ENCODE data around the gene LIMS2. TPM values are rescaled to one million over a fixed set of nuclear protein-coding genes. Genes with fewer than 3 reads are reported as not detected.

The LIMS2 gene
- total and polyA plus RNA-seq, 3 experiments from 2014 or later, result 3.1 to 6.1 (median 5.9) TPM

GRCh38 chr2:127634626-127635379 is 40.5 kb downstream of the LIMS2 start:
- Mint-ChIP-seq H3K9me3 (no peaks in the 10 kb centered on the region), H3K36me3 (peaks cover 0 to 1% (median 0%) of the 10 kb centered on the region in 3 donors), H3K4me3 (no peak overlapping the region), H3K27ac (no peak overlapping the region), H3K27me3 (no peaks in the 10 kb centered on the region), H3K4me1 (peaks cover 0 to 36% (median 9%) of the 10 kb centered on the region in 3 donors)
- CTCF ChIA-PET, result no interaction called here
- Histone ChIP-seq H3K9me3 (ENCODE audit: low read length) (no peaks in the 10 kb centered on the region), H3K27me3 (ENCODE audit: insufficient read depth, low read length, poor library complexity, severe bottlenecking) (no peaks in the 10 kb centered on the region), H3K4me3 (ENCODE audit: low read length) (no peak overlapping the region), H3K36me3 (ENCODE audit: insufficient read depth, low read length) (no peaks in the 10 kb centered on the region), H3K27ac (ENCODE audit: low read depth, low read length) (no peak overlapping the region), H3K4me1 (ENCODE audit: insufficient read depth, low read length) (peaks cover 58% of the 10 kb centered on the region)
- POLR2A ChIA-PET, result no interaction called here
- DNase-seq, result no peak

- no peak for DNase-seq
- Histone ChIP-seq H3K27ac (ENCODE audit: low read depth, low read length) (no peak overlapping the region), H3K4me1 (ENCODE audit: insufficient read depth, low read length) (peaks cover 52% of the 10 kb centered on the region), H3K36me3 (ENCODE audit: insufficient read depth, low read length) (no peaks in the 10 kb centered on the region), H3K9me3 (ENCODE audit: low read length) (no peaks in the 10 kb centered on the region), H3K27me3 (ENCODE audit: insufficient read depth, low read length, poor library complexity, severe bottlenecking) (no peaks in the 10 kb centered on the region), H3K4me3 (ENCODE audit: low read length) (no peak overlapping the region)
- no peak overlapping the region for H3K4me3 Mint-ChIP-seq
- peaks cover 0 to 30% (median 8%) of the 10 kb centered on the region in 3 donors for H3K4me1 Mint-ChIP-seq
- POLR2A ChIA-PET, result no interaction called here
- CTCF ChIA-PET, result no interaction called here
- H3K36me3 Mint-ChIP-seq, result peaks cover 0 to 1% (median 0%) of the 10 kb centered on the region in 3 donors
- no peaks in the 10 kb centered on the region for H3K9me3 Mint-ChIP-seq
- H3K27me3 Mint-ChIP-seq, result no peaks in the 10 kb centered on the region
- H3K27ac Mint-ChIP-seq, result no peak overlapping the region
Measured at GRCh38 chr2:127634066-127634617, 41.2 kb downstream of the LIMS2 start.

- Histone ChIP-seq H3K4me1 (ENCODE audit: insufficient read depth, low read length) (peaks cover 46% of the 10 kb centered on the region), H3K9me3 (ENCODE audit: low read length) (no peaks in the 10 kb centered on the region), H3K27me3 (ENCODE audit: insufficient read depth, low read length, poor library complexity, severe bottlenecking) (no peaks in the 10 kb centered on the region), H3K36me3 (ENCODE audit: insufficient read depth, low read length) (no peaks in the 10 kb centered on the region), H3K4me3 (ENCODE audit: low read length) (no peak overlapping the region), H3K27ac (ENCODE audit: low read depth, low read length) (no peak overlapping the region)
- Mint-ChIP-seq H3K27me3 (no peaks in the 10 kb centered on the region), H3K36me3 (no peaks in the 10 kb centered on the region), H3K4me3 (no peak overlapping the region), H3K9me3 (no peaks in the 10 kb centered on the region), H3K4me1 (peaks cover 0 to 25% (median 6%) of the 10 kb centered on the region in 3 donors), H3K27ac (no peak overlapping the region)
- ChIA-PET POLR2A (no interaction called here), CTCF (no interaction called here)
- DNase-seq, result no peak
Measured at GRCh38 chr2:127633556-127634065, 41.7 kb downstream of the LIMS2 start.

- H3K4me1 ChIP-seq (ENCODE audit: insufficient read depth, low read length), result peaks cover 39% of the 10 kb centered on the region
- no peak for DNase-seq
- POLR2A ChIA-PET, result no interaction called here
- peaks cover 0 to 19% (median 3%) of the 10 kb centered on the region in 3 donors for H3K4me1 Mint-ChIP-seq
- no peaks in the 10 kb centered on the region for H3K27me3 ChIP-seq (ENCODE audit: insufficient read depth, low read length, poor library complexity, severe bottlenecking)
- CTCF ChIA-PET, result no interaction called here
- no peaks in the 10 kb centered on the region for H3K36me3 ChIP-seq (ENCODE audit: insufficient read depth, low read length)
- no peak overlapping the region for H3K4me3 Mint-ChIP-seq
- no peaks in the 10 kb centered on the region for H3K27me3 Mint-ChIP-seq
- no peak overlapping the region for H3K27ac Mint-ChIP-seq
- H3K9me3 Mint-ChIP-seq, result no peaks in the 10 kb centered on the region
- no peak overlapping the region for H3K4me3 ChIP-seq (ENCODE audit: low read length)
- no peak overlapping the region for H3K27ac ChIP-seq (ENCODE audit: low read depth, low read length)
- no peaks in the 10 kb centered on the region for H3K36me3 Mint-ChIP-seq
- H3K9me3 ChIP-seq (ENCODE audit: low read length), result no peaks in the 10 kb centered on the region
Measured at GRCh38 chr2:127632592-127633489, 42.5 kb downstream of the LIMS2 start.

- no peak for DNase-seq
- no peak overlapping the region for H3K27ac ChIP-seq (ENCODE audit: low read depth, low read length)
- peaks cover 0 to 14% (median 1%) of the 10 kb centered on the region in 3 donors for H3K4me1 Mint-ChIP-seq
- H3K36me3 ChIP-seq (ENCODE audit: insufficient read depth, low read length), result no peaks in the 10 kb centered on the region
- no peak overlapping the region for H3K27ac Mint-ChIP-seq
- no peaks in the 10 kb centered on the region for H3K9me3 Mint-ChIP-seq
- H3K36me3 Mint-ChIP-seq, result no peaks in the 10 kb centered on the region
- no peak overlapping the region for H3K4me3 Mint-ChIP-seq
- H3K27me3 Mint-ChIP-seq, result no peaks in the 10 kb centered on the region
- ChIA-PET POLR2A (no interaction called here), CTCF (no interaction called here)
- H3K4me1 ChIP-seq (ENCODE audit: insufficient read depth, low read length), result peaks cover 32% of the 10 kb centered on the region
- no peaks in the 10 kb centered on the region for H3K27me3 ChIP-seq (ENCODE audit: insufficient read depth, low read length, poor library complexity, severe bottlenecking)
- no peaks in the 10 kb centered on the region for H3K9me3 ChIP-seq (ENCODE audit: low read length)
- no peak overlapping the region for H3K4me3 ChIP-seq (ENCODE audit: low read length)
Measured at GRCh38 chr2:127631997-127632581, 43.2 kb downstream of the LIMS2 start.

- H3K9me3 Mint-ChIP-seq, result no peaks in the 10 kb centered on the region
- CTCF ChIA-PET, result no interaction called here
- POLR2A ChIA-PET, result no interaction called here
- no peak overlapping the region for H3K27ac Mint-ChIP-seq
- Histone ChIP-seq H3K27ac (ENCODE audit: low read depth, low read length) (no peak overlapping the region), H3K36me3 (ENCODE audit: insufficient read depth, low read length) (no peaks in the 10 kb centered on the region), H3K4me1 (ENCODE audit: insufficient read depth, low read length) (peaks cover 26% of the 10 kb centered on the region), H3K9me3 (ENCODE audit: low read length) (no peaks in the 10 kb centered on the region), H3K4me3 (ENCODE audit: low read length) (no peak overlapping the region), H3K27me3 (ENCODE audit: insufficient read depth, low read length, poor library complexity, severe bottlenecking) (no peaks in the 10 kb centered on the region)
- H3K4me1 Mint-ChIP-seq, result peaks cover 0 to 11% (median 0%) of the 10 kb centered on the region in 3 donors
- no peaks in the 10 kb centered on the region for H3K36me3 Mint-ChIP-seq
- DNase-seq, result no peak
- no peak overlapping the region for H3K4me3 Mint-ChIP-seq
- H3K27me3 Mint-ChIP-seq, result no peaks in the 10 kb centered on the region
Measured at GRCh38 chr2:127631541-127631996, 43.8 kb downstream of the LIMS2 start.

GRCh38 chr2:127630864-127631540 is 44.3 kb downstream of the LIMS2 start:
- Mint-ChIP-seq H3K27ac (no peak overlapping the region), H3K36me3 (no peaks in the 10 kb centered on the region), H3K4me3 (no peak overlapping the region), H3K27me3 (peaks cover 0 to under 1% of the 10 kb centered on the region in 2 donors), H3K9me3 (no peaks in the 10 kb centered on the region), H3K4me1 (peaks cover 0 to 7% (median 0%) of the 10 kb centered on the region in 3 donors)
- H3K36me3 ChIP-seq (ENCODE audit: insufficient read depth, low read length), result no peaks in the 10 kb centered on the region
- H3K9me3 ChIP-seq (ENCODE audit: low read length), result no peaks in the 10 kb centered on the region
- POLR2A ChIA-PET, result no interaction called here
- peaks cover 21% of the 10 kb centered on the region for H3K4me1 ChIP-seq (ENCODE audit: insufficient read depth, low read length)
- H3K27ac ChIP-seq (ENCODE audit: low read depth, low read length), result no peak overlapping the region
- no peak overlapping the region for H3K4me3 ChIP-seq (ENCODE audit: low read length)
- no peaks in the 10 kb centered on the region for H3K27me3 ChIP-seq (ENCODE audit: insufficient read depth, low read length, poor library complexity, severe bottlenecking)
- CTCF ChIA-PET, result interaction anchor here (1.1 kb wide), 1 partner anchor 40 kb away, joined by 3 read pairs; no protein-coding TSS in a partner anchor
- DNase-seq, result no peak
